Endodermal cell (in vitro differentiated cells): ENCODE data around the gene SLC22A16. TPM values are rescaled to one million over a fixed set of nuclear protein-coding genes. Genes with fewer than 3 reads are reported as not detected.
A peak's percentile ranks its signal among the peaks of the same experiment; 100 is the strongest.
"Not testable (repeated sequence)": the region's sequence is repeated elsewhere in the genome, so short reads cannot be mapped to it uniquely, and the experiment has no call there.

Experiments
- DNase-seq: peaks from one replicate; pipeline ENCODE4 v3.0.0-alpha.2; 2017
- H3K27ac ChIP-seq: 2 replicates; pipeline ENCODE4 v1.5.1; 2013; ENCODE audit warnings: mild to moderate bottlenecking, low read depth, low read length, moderate library complexity
- H3K27me3 ChIP-seq: 2 replicates; pipeline ENCODE4 v1.6.1; 2013; ENCODE audit warnings: mild to moderate bottlenecking, low read length, moderate library complexity; ENCODE audit not compliant: insufficient read depth, control insufficient read depth, poor library complexity, severe bottlenecking
- H3K36me3 ChIP-seq: 2 replicates; pipeline ENCODE4 v1.7.0; 2013; ENCODE audit warnings: mild to moderate bottlenecking, low read length, moderate library complexity; ENCODE audit not compliant: control insufficient read depth, insufficient read depth
- H3K4me1 ChIP-seq: one replicate; pipeline ENCODE4 v1.7.0; 2013; ENCODE audit warnings: low read length; ENCODE audit not compliant: control insufficient read depth, insufficient read depth
- H3K4me3 ChIP-seq: 2 replicates; pipeline ENCODE4 v1.5.1; 2013; ENCODE audit warnings: mild to moderate bottlenecking, low read length, moderate library complexity
- H3K9ac ChIP-seq: 2 replicates; pipeline ENCODE4 v1.6.1; 2013; ENCODE audit warnings: mild to moderate bottlenecking, low read length, moderate library complexity; ENCODE audit not compliant: poor library complexity, severe bottlenecking; ENCODE audit errors: extremely low read depth
- H3K9me3 ChIP-seq: 2 replicates; pipeline ENCODE4 v1.6.1; 2013; ENCODE audit warnings: mild to moderate bottlenecking, low read length, moderate library complexity; ENCODE audit not compliant: control insufficient read depth
- H3K27ac Mint-ChIP-seq: 2 replicates; pipeline ENCODE4 v1.8.0; 2020; ENCODE audit warnings: mixed read lengths
- H3K27me3 Mint-ChIP-seq: 2 replicates; pipeline ENCODE4 v1.8.0; 2021; ENCODE audit warnings: mild to moderate bottlenecking, mixed read lengths; ENCODE audit not compliant: insufficient read depth
- H3K36me3 Mint-ChIP-seq: 2 replicates; pipeline ENCODE4 v1.8.0; 2020; ENCODE audit warnings: low read depth, mixed read lengths
- H3K4me1 Mint-ChIP-seq: 2 replicates; pipeline ENCODE4 v1.8.0; 2020; ENCODE audit warnings: mixed read lengths
- H3K4me3 Mint-ChIP-seq: 2 replicates; pipeline ENCODE4 v1.8.0; 2020; ENCODE audit warnings: mild to moderate bottlenecking, moderate library complexity, mixed read lengths
- H3K9me3 Mint-ChIP-seq: 2 replicates; pipeline ENCODE4 v1.8.0; 2020; ENCODE audit warnings: mild to moderate bottlenecking, mixed read lengths
- CTCF ChIP-seq: fragments of 200-600 bp; sonication (generic); conservative IDR thresholded peaks from 2 replicates; pipeline ENCODE4 v1.5.0; 2021; ENCODE audit warnings: antibody characterized with exemption, mild to moderate bottlenecking
- WGBS, 2 experiments: methylation state at CpG; one replicate each; pipeline versions ENCODE4 v1.1.5 to v1.1.7; 2013; ENCODE audit warnings: missing lambda C conversion rate in 2 of 2, mixed read lengths in 1 of 2; ENCODE audit not compliant: insufficient coverage in 1 of 2, insufficient read length in 1 of 2; 5-methylcytosine and 5-hydroxymethylcytosine counted together
- total RNA-seq, 2 donors: library from RNA; stranded (reverse); fragmentation: NEBNext Ultra II Directional in 1 of 2; extraction: Animal tissue kit (Norgen Biotek cat#: 25700) in 1 of 2; gene quantifications; 2 replicates in 1 of 2; 3 replicates in 1 of 2; pipeline ENCODE4 v1.2.1, GENCODE V29; 2021

SLC22A16 gene
- total RNA-seq, 2 donors from 2014 or later: not detected

- peaks cover 8% of the 10 kb centered on the region for H3K36me3 Mint-ChIP-seq
- Histone ChIP-seq H3K27ac (no peak overlapping the region), H3K27me3 (no peaks in the 10 kb centered on the region), H3K4me3 (peak overlapping the region; percentile 54), H3K4me1 (no peaks in the 10 kb centered on the region), H3K9ac (no peak overlapping the region), H3K36me3 (no peaks in the 10 kb centered on the region), H3K9me3 (peaks cover 55% of the 10 kb centered on the region)
- WGBS, 2 experiments: 95% methylated on average over 1 of the region's 1 CpG; no CpG with 5 or more reads in 1 of the 2 experiments
- H3K27me3 Mint-ChIP-seq: peaks cover 41% of the 10 kb centered on the region
- H3K4me1 Mint-ChIP-seq: peaks cover 20% of the 10 kb centered on the region
- no peak for DNase-seq
- no peak overlapping the region for H3K27ac Mint-ChIP-seq
- no peak overlapping the region for H3K4me3 Mint-ChIP-seq
- H3K9me3 Mint-ChIP-seq: peaks cover 48% of the 10 kb centered on the region
- no peak for TF ChIP-seq CTCF
These were observed 33.3 kb upstream of the SLC22A16 start for GRCh38 chr6:110509617-110510241.

GRCh38 chr6:110504891-110505290 lies 28.5 kb upstream of the SLC22A16 start:
- H3K4me1 ChIP-seq, H3K9ac ChIP-seq, H3K27ac Mint-ChIP-seq, H3K27ac ChIP-seq, H3K4me3 Mint-ChIP-seq, H3K36me3 ChIP-seq, DNase-seq, H3K4me3 ChIP-seq, H3K27me3 ChIP-seq: not testable (repeated sequence)
- peaks cover 13% of the 10 kb centered on the region for H3K4me1 Mint-ChIP-seq
- peaks cover 76% of the 10 kb centered on the region for H3K9me3 ChIP-seq
- H3K27me3 Mint-ChIP-seq: peaks cover 25% of the 10 kb centered on the region
- peaks cover 10% of the 10 kb centered on the region for H3K36me3 Mint-ChIP-seq
- H3K9me3 Mint-ChIP-seq: peaks cover 58% of the 10 kb centered on the region
- WGBS, 2 experiments: 82 to 89% methylated on average over 1 to 2 of the region's 2 CpGs

- no peak overlapping the region for H3K4me3 ChIP-seq
- no peak overlapping the region for H3K27ac ChIP-seq
- H3K27me3 Mint-ChIP-seq: no peaks in the 10 kb centered on the region
- peaks cover 8% of the 10 kb centered on the region for H3K4me1 ChIP-seq
- H3K27ac Mint-ChIP-seq: no peak overlapping the region
- H3K4me3 Mint-ChIP-seq: no peak overlapping the region
- H3K27me3 ChIP-seq: no peaks in the 10 kb centered on the region
- peaks cover 50% of the 10 kb centered on the region for H3K9me3 ChIP-seq
- H3K4me1 Mint-ChIP-seq: peaks cover 19% of the 10 kb centered on the region
- TF ChIP-seq CTCF: no peak
- WGBS, 2 experiments: 91 to 92% methylated on average over 3 to 4 of the region's 4 CpGs
- no peaks in the 10 kb centered on the region for H3K36me3 ChIP-seq
- H3K36me3 Mint-ChIP-seq: peaks cover 15% of the 10 kb centered on the region
- H3K9me3 Mint-ChIP-seq: peaks cover 39% of the 10 kb centered on the region
- H3K9ac ChIP-seq: no peak overlapping the region
- DNase-seq: no peak
These were observed 19.5 kb upstream of the SLC22A16 start for GRCh38 chr6:110495949-110496348.
